SK-N-SH treated with all-trans-retinoic acid at 6 μM for 48 hours (cell line): Measurements from ENCODE around the gene GH1.

Source experiments
- ATAC-seq: fragments of 200-7000 bp; cut with Tn5 transposase; 3 replicates; pipeline ENCODE4 v1.9.1; 2020; ENCODE audit warnings: mild to moderate bottlenecking, moderate library complexity
- ARNTL ChIP-seq: fragments of 450-650 bp; formaldehyde crosslinking; IDR thresholded peaks from 2 replicates; pipeline ENCODE4 v1.5.0; 2020; ENCODE audit warnings: low read depth, mild to moderate bottlenecking, moderate library complexity, borderline replicate concordance
- BACH2 ChIP-seq: fragments of 250-450 bp; sonication (Bioruptor Pico); IDR thresholded peaks from 2 replicates; pipeline ENCODE4 v1.9.0; 2021; ENCODE audit warnings: mild to moderate bottlenecking, borderline replicate concordance
- CSDC2 ChIP-seq: fragments of 250-450 bp; sonication (Bioruptor Pico); IDR thresholded peaks from 2 replicates; pipeline ENCODE4 v1.5.0; 2020; ENCODE audit warnings: mild to moderate bottlenecking, moderate library complexity
- CSRNP3 ChIP-seq: fragments of 250-450 bp; sonication (Bioruptor Pico); IDR thresholded peaks from 2 replicates; pipeline ENCODE4 v1.5.1; 2021; ENCODE audit warnings: mild to moderate bottlenecking, moderate library complexity
- GLIS3 ChIP-seq: fragments of 250-450 bp; sonication (Bioruptor Pico); IDR thresholded peaks from 2 replicates; pipeline ENCODE4 v1.5.0; 2020; ENCODE audit warnings: mild to moderate bottlenecking, moderate library complexity
- ISL1 ChIP-seq: fragments of 250-450 bp; sonication (Bioruptor Pico); IDR thresholded peaks from 2 replicates; pipeline ENCODE4 v2.1.2; 2022; ENCODE audit warnings: mild to moderate bottlenecking, moderate library complexity
- PATZ1 ChIP-seq: fragments of 250-450 bp; sonication (Bioruptor Pico); IDR thresholded peaks from 2 replicates; pipeline ENCODE4 v1.8.0; 2020; ENCODE audit warnings: mild to moderate bottlenecking, moderate library complexity, borderline replicate concordance
- PPARA ChIP-seq: fragments of 250-450 bp; sonication (Bioruptor Pico); IDR thresholded peaks from 2 replicates; pipeline ENCODE4 v1.5.0; 2020; ENCODE audit warnings: mild to moderate bottlenecking, borderline replicate concordance
- RARB ChIP-seq: fragments of 250-450 bp; sonication (Bioruptor Pico); IDR thresholded peaks from 2 replicates; pipeline ENCODE4 v1.8.0; 2021; ENCODE audit warnings: mild to moderate bottlenecking, moderate library complexity
- TCF4 ChIP-seq: fragments of 250-450 bp; sonication (Bioruptor Pico); IDR thresholded peaks from 2 replicates; pipeline ENCODE4 v1.8.0; 2021; ENCODE audit warnings: mild to moderate bottlenecking, moderate library complexity, borderline replicate concordance
- TOX ChIP-seq: fragments of 250-450 bp; sonication (Bioruptor Pico); IDR thresholded peaks from 2 replicates; pipeline ENCODE4 v1.8.0; 2021; ENCODE audit warnings: mild to moderate bottlenecking, moderate library complexity, borderline replicate concordance
- ZC3H10 ChIP-seq: fragments of 250-450 bp; sonication (Bioruptor Pico); IDR thresholded peaks from 2 replicates; pipeline ENCODE4 v1.5.1; 2021; ENCODE audit warnings: mild to moderate bottlenecking, moderate library complexity
- ZFP3 ChIP-seq: fragments of 250-450 bp; sonication (Bioruptor Pico); IDR thresholded peaks from 2 replicates; pipeline ENCODE4 v1.5.0; 2020; ENCODE audit warnings: mild to moderate bottlenecking, moderate library complexity
- ZFP30 ChIP-seq: fragments of 450-650 bp; formaldehyde crosslinking; IDR thresholded peaks from 2 replicates; pipeline ENCODE4 v1.5.0; 2022; ENCODE audit warnings: mild to moderate bottlenecking, moderate library complexity
- ZNF565 ChIP-seq: fragments of 450-650 bp; formaldehyde crosslinking; conservative IDR thresholded peaks from 2 replicates; pipeline ENCODE4 v1.5.0; 2020; ENCODE audit warnings: low read depth, mild to moderate bottlenecking, moderate library complexity
- ZNF70 ChIP-seq: fragments of 450-650 bp; formaldehyde crosslinking; IDR thresholded peaks from 2 replicates; pipeline ENCODE4 v1.5.0; 2020; ENCODE audit warnings: mild to moderate bottlenecking, moderate library complexity
- ZNF8 ChIP-seq: fragments of 450-650 bp; formaldehyde crosslinking; IDR thresholded peaks from 2 replicates; pipeline ENCODE4 v1.5.0; 2020; ENCODE audit warnings: mild to moderate bottlenecking, moderate library complexity
- TF ChIP-seq, protein P1 (sequence below): fragments of 250-450 bp; sonication (Bioruptor Pico); IDR thresholded peaks from 2 replicates; pipeline ENCODE4 v1.8.0; 2021; ENCODE audit warnings: low read depth, mild to moderate bottlenecking, moderate library complexity, borderline replicate concordance
- TF ChIP-seq, protein P2 (sequence below): fragments of 250-450 bp; sonication (Bioruptor Pico); IDR thresholded peaks from 2 replicates; pipeline ENCODE4 v1.5.1; 2020; ENCODE audit warnings: low read depth, mild to moderate bottlenecking, moderate library complexity
- TF ChIP-seq, protein P3 (sequence below): fragments of 250-450 bp; sonication (Bioruptor Pico); IDR thresholded peaks from 2 replicates; pipeline ENCODE4 v1.5.0; 2020; ENCODE audit warnings: mild to moderate bottlenecking, moderate library complexity

Gene GH1

DNA sequence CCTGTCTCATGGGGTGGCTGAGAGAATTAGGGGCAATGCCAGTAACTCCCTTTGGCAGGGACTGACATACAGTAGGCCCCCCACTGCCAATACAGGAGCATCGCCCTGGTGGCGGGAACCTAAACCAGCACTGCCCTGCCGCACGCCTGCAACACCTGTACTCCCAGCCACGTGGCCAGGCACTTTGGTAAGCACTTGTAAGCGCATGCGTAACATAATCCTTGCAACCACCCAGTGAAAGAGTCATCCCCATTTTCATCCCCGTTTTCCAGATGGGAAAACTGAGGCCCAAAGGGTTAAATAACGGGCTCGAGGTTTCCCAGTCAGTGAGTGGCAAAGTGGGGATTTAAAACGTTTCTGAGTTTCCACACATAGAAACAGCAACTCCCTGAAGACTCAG, 36.6 kb upstream of the GH1 start:
- ATAC-seq: no peak
- TF ChIP-seq RARB: no peak

DNA sequence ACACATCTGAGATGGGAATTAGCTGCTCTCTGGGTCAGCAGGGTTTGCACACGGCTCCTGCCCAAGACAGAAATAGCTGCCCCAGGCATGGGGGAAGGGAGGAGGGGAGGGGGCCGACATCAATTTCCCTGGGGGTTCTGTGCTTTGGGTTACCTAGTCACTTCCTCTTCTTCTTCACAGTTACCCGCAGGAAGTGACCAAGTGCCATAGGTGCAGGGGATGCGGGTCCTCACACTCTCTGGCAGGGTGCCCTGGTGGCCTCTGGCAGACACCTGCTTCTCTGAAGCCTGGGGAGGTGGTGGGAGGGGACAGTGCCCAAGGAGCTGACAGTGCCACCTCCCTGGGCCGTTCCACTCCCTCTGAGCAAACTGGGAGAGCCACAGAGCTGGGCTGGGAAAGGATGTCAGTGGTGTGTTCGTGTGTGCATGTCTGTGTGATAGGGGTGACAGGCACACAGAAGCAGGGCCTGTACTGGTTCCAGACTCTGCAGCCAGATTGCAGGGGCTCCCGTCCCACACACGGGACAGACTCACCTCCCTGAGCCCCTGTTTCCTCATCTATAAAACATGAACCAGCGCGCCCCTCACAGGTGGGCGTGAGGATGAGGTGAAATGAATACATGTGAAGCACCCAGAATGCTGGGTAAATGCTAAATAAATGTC, 35.9 kb upstream of the GH1 start:
- ATAC-seq: no peak
- TF ChIP-seq PPARA (CRISPR knock-in tag) (no peak), GLIS3 (CRISPR knock-in tag) (no peak), CSRNP3 (CRISPR knock-in tag) (no peak), TOX (CRISPR knock-in tag) (no peak), ZC3H10 (CRISPR knock-in tag) (no peak), TCF4 (CRISPR knock-in tag) (no peak), ZNF70 (CRISPR knock-in tag) (no peak), CSDC2 (no peak), ZFP3 (CRISPR knock-in tag) (no peak), ISL1 (no peak), ZNF565 (CRISPR knock-in tag) (no peak), ZFP30 (CRISPR knock-in tag) (no peak), PATZ1 (CRISPR knock-in tag) (no peak), ZNF8 (no peak), ARNTL (no peak), BACH2 (CRISPR knock-in tag) (no peak)
- TF ChIP-seq, protein P1, sequence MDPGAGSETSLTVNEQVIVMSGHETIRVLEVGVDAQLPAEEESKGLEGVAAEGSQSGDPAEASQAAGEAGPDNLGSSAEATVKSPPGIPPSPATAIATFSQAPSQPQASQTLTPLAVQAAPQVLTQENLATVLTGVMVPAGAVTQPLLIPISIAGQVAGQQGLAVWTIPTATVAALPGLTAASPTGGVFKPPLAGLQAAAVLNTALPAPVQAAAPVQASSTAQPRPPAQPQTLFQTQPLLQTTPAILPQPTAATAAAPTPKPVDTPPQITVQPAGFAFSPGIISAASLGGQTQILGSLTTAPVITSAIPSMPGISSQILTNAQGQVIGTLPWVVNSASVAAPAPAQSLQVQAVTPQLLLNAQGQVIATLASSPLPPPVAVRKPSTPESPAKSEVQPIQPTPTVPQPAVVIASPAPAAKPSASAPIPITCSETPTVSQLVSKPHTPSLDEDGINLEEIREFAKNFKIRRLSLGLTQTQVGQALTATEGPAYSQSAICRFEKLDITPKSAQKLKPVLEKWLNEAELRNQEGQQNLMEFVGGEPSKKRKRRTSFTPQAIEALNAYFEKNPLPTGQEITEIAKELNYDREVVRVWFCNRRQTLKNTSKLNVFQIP (CRISPR knock-in tag): no peak
- TF ChIP-seq, protein P2, sequence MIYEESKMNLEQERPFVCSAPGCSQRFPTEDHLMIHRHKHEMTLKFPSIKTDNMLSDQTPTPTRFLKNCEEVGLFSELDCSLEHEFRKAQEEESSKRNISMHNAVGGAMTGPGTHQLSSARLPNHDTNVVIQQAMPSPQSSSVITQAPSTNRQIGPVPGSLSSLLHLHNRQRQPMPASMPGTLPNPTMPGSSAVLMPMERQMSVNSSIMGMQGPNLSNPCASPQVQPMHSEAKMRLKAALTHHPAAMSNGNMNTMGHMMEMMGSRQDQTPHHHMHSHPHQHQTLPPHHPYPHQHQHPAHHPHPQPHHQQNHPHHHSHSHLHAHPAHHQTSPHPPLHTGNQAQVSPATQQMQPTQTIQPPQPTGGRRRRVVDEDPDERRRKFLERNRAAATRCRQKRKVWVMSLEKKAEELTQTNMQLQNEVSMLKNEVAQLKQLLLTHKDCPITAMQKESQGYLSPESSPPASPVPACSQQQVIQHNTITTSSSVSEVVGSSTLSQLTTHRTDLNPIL (CRISPR knock-in tag): no peak

DNA sequence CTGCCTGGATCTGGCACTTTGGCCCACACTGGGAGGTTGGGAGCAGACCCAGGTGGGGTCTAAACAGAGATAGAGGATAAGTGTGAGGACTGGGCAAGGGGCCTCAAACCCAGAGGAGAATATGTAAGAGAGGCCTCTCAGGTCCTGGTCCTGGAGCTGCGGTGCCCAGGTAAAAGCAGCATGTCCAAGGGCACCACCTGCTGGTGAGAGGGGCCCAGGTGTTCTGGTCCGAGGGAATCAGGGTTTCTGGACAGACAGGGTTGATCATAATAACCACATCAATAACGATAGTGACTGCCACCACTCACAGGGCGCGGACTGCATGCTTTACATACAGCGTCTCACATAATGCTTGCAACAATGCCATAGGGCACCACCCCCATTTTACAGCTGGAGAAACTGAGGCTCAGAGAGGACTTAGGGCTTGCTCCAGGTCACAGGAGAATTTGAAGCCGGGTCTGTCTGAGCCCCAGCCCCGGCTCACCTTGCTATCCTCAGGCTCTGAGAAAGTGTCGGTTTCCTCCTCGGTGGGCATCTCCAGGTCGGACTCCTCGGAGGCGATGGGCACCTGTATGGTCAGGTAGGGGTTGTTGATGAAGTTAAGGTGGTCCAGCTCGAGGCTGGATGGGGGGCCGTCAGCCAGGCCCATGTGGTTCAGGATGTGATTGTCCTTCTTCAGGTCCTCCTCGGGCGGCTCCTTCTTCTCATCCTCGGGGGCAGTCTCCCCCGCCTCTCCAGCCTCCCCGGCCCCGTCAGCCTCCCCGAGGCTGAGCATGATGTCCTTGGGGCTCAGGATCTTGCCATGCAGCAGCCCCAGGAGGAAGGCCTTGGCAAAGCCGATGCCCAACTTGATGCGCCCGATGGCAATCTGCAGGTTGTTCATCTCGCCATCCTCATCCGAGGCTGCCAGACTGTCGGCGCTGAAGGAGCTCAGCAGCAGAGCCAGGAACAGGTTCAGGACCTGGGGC, 32.6 kb upstream of the GH1 start:
- no peak for TF ChIP-seq ZFP3 (CRISPR knock-in tag)
- ATAC-seq: no peak

GRCh38 chr17:63949576-63950250, 31.1 kb upstream of the GH1 start:
- no peak for ATAC-seq
- TF ChIP-seq TOX (CRISPR knock-in tag) (no peak), RARB (no peak), CSRNP3 (CRISPR knock-in tag) (no peak), PPARA (CRISPR knock-in tag) (no peak), ZNF8 (no peak), ISL1 (no peak), ZNF70 (CRISPR knock-in tag) (no peak), ARNTL (no peak)
- TF ChIP-seq, protein P3, sequence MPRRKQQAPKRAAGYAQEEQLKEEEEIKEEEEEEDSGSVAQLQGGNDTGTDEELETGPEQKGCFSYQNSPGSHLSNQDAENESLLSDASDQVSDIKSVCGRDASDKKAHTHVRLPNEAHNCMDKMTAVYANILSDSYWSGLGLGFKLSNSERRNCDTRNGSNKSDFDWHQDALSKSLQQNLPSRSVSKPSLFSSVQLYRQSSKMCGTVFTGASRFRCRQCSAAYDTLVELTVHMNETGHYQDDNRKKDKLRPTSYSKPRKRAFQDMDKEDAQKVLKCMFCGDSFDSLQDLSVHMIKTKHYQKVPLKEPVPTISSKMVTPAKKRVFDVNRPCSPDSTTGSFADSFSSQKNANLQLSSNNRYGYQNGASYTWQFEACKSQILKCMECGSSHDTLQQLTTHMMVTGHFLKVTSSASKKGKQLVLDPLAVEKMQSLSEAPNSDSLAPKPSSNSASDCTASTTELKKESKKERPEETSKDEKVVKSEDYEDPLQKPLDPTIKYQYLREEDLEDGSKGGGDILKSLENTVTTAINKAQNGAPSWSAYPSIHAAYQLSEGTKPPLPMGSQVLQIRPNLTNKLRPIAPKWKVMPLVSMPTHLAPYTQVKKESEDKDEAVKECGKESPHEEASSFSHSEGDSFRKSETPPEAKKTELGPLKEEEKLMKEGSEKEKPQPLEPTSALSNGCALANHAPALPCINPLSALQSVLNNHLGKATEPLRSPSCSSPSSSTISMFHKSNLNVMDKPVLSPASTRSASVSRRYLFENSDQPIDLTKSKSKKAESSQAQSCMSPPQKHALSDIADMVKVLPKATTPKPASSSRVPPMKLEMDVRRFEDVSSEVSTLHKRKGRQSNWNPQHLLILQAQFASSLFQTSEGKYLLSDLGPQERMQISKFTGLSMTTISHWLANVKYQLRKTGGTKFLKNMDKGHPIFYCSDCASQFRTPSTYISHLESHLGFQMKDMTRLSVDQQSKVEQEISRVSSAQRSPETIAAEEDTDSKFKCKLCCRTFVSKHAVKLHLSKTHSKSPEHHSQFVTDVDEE (CRISPR knock-in tag): no peak
- TF ChIP-seq, protein P2 (CRISPR knock-in tag): no peak
